OCI-LY1 (cell line): ENCODE results near the gene CNNM4.

Source experiments
- H2AFZ ChIP-seq: fragments of 200-600 bp; sonication (generic), shearing (Covaris generic); 2 replicates; pipeline ENCODE4 v1.6.0; 2014; ENCODE audit warnings: antibody characterized with exemption, mild to moderate bottlenecking, low read length
- H3F3A ChIP-seq: fragments of 200-600 bp; sonication (generic), shearing (Covaris generic); 2 replicates; pipeline ENCODE4 v1.6.0; 2014; ENCODE audit warnings: mild to moderate bottlenecking, antibody characterized with exemption, low read length, moderate library complexity; ENCODE audit not compliant: insufficient read depth
- H3K27ac ChIP-seq: fragments of 200-600 bp; sonication (generic); 2 replicates; pipeline ENCODE4 v1.5.1; 2014; ENCODE audit warnings: low read length, mixed run types, mild to moderate bottlenecking, low read depth; ENCODE audit not compliant: poor library complexity, severe bottlenecking
- H3K27me3 ChIP-seq: fragments of 200-600 bp; sonication (generic); 2 replicates; pipeline ENCODE4 v1.6.0; 2014; ENCODE audit warnings: antibody characterized with exemption, mild to moderate bottlenecking, low read length, moderate library complexity; ENCODE audit not compliant: insufficient read depth
- H3K36me3 ChIP-seq: fragments of 200-600 bp; sonication (generic); 2 replicates; pipeline ENCODE4 v1.6.1; 2014; ENCODE audit warnings: mild to moderate bottlenecking, antibody characterized with exemption, low read length, moderate library complexity, mixed read lengths; ENCODE audit not compliant: insufficient read depth
- H3K4me1 ChIP-seq: fragments of 200-600 bp; sonication (generic); 2 replicates; pipeline ENCODE4 v1.5.1; 2014; ENCODE audit warnings: mild to moderate bottlenecking, low read length, moderate library complexity; ENCODE audit not compliant: insufficient read depth, severe bottlenecking
- H3K4me2 ChIP-seq: fragments of 200-600 bp; sonication (generic), shearing (Covaris generic); 2 replicates; pipeline ENCODE4 v1.6.1; 2014; ENCODE audit warnings: low read length
- H3K4me3 ChIP-seq: fragments of 200-600 bp; sonication (generic); 2 replicates; pipeline ENCODE4 v1.5.1; 2014; ENCODE audit warnings: low read length, low read depth, mild to moderate bottlenecking, mixed read lengths; ENCODE audit not compliant: poor library complexity, severe bottlenecking
- H3K79me2 ChIP-seq: fragments of 200-600 bp; shearing (Covaris generic); 2 replicates; pipeline ENCODE4 v1.6.1; 2016; ENCODE audit warnings: mixed run types, low read length, mixed read lengths; ENCODE audit not compliant: insufficient read depth
- H3K9ac ChIP-seq: fragments of 200-600 bp; sonication (generic), shearing (Covaris generic); 2 replicates; pipeline ENCODE4 v1.6.1; 2014; ENCODE audit warnings: mild to moderate bottlenecking, low read length, mixed read lengths
- H3K9me2 ChIP-seq: fragments of 200-600 bp; sonication (generic), shearing (Covaris generic); 2 replicates; pipeline ENCODE4 v1.6.1; 2014; ENCODE audit warnings: low read depth, mild to moderate bottlenecking, low read length, mixed read lengths
- H3K9me3 ChIP-seq: fragments of 200-600 bp; shearing (Covaris generic); 2 replicates; pipeline ENCODE4 v1.6.1; 2014; ENCODE audit warnings: low read length, mixed read lengths
- H4K20me1 ChIP-seq: fragments of 200-600 bp; sonication (generic), shearing (Covaris generic); 2 replicates; pipeline ENCODE4 v1.6.0; 2016; ENCODE audit warnings: mild to moderate bottlenecking, low read length; ENCODE audit not compliant: insufficient read depth
- EZH2 ChIP-seq: fragments of 200-600 bp; sonication (generic), shearing (Covaris generic); IDR thresholded peaks from 2 replicates; pipeline ENCODE4 v1.8.0; 2017; ENCODE audit warnings: borderline replicate concordance, mixed run types, mild to moderate bottlenecking, antibody characterized with exemption, low read length, moderate library complexity, mixed read lengths
- TF ChIP-seq, protein P1 (sequence below): fragments of 200-600 bp; sonication (generic), shearing (Covaris generic); IDR thresholded peaks from 2 replicates; pipeline ENCODE4 v1.5.1; 2017; ENCODE audit warnings: mild to moderate bottlenecking, antibody characterized with exemption, low read length, moderate library complexity, mixed read lengths

The CNNM4 gene

DNA sequence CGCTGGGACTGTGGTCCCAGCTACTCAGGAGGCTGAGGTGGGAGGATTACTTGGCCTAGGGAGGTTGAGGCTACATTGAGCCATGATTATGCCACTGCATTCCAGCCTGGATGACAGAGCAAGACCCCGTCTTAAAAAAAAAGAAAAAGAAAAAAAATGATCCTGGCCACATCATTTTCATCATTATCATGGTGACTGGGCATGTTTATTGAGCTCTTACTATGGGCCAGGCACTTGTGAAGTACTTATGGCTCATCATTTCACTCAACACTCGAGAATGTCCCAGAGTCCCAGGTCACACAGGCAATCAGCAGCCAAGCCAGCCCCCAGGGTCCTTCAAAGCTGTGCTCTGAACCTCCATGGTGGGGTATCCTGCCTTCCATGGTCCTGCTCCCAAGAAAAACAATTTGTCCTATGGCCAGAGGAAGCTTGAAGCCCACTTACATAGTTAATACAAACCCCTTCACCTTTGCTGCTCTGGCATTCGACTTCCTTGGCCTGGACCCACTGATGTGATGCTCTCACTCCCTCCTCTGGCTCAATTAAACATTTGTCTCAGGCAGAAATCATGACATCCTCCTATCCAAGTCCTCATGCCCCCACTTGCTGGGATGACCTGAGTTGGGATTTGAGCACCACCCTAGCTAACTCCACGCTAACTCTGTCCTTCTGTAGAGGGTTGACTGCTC lies 3.8 kb upstream of the CNNM4 start:
- H3K4me2 ChIP-seq = no peak overlapping the region
- H3K4me3 ChIP-seq = no peak overlapping the region
- no peaks in the 10 kb centered on the region for H3K9me3 ChIP-seq
- no peak overlapping the region for H2AFZ ChIP-seq
- peaks cover 21% of the 10 kb centered on the region for H3K4me1 ChIP-seq
- H3K9me2 ChIP-seq = no peaks in the 10 kb centered on the region
- no peak overlapping the region for H3K9ac ChIP-seq
- H3K27me3 ChIP-seq = no peaks in the 10 kb centered on the region
- no peak for TF ChIP-seq EZH2
- TF ChIP-seq, protein P1, sequence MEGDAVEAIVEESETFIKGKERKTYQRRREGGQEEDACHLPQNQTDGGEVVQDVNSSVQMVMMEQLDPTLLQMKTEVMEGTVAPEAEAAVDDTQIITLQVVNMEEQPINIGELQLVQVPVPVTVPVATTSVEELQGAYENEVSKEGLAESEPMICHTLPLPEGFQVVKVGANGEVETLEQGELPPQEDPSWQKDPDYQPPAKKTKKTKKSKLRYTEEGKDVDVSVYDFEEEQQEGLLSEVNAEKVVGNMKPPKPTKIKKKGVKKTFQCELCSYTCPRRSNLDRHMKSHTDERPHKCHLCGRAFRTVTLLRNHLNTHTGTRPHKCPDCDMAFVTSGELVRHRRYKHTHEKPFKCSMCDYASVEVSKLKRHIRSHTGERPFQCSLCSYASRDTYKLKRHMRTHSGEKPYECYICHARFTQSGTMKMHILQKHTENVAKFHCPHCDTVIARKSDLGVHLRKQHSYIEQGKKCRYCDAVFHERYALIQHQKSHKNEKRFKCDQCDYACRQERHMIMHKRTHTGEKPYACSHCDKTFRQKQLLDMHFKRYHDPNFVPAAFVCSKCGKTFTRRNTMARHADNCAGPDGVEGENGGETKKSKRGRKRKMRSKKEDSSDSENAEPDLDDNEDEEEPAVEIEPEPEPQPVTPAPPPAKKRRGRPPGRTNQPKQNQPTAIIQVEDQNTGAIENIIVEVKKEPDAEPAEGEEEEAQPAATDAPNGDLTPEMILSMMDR = no peak
- no peaks in the 10 kb centered on the region for H3K79me2 ChIP-seq
- no peaks in the 10 kb centered on the region for H3K36me3 ChIP-seq
- H4K20me1 ChIP-seq = no peaks in the 10 kb centered on the region
- no peak overlapping the region for H3K27ac ChIP-seq
- no peaks in the 10 kb centered on the region for H3F3A ChIP-seq

DNA sequence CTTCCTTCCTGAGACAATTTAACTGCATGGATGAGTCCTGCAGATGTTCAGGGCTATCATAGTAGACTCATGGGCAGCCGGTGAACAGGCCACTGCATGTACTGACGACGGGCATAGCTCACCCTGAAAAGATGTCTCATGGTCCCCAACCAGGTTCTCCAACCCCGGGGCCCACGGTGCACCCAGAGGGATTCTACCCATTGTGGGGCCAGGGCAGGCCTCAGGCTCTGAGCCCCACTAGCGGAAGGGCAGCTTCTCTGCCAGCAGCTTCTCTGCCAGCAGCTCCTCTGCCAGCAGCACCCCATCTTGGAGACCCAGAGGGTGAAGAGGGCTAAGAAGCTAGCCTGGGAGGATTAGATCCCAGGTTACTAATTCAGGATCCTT lies 3.2 kb upstream of the CNNM4 start:
- Histone ChIP-seq H3K79me2 (no peaks in the 10 kb centered on the region), H2AFZ (no peak overlapping the region), H3K4me2 (no peak overlapping the region), H3K36me3 (no peaks in the 10 kb centered on the region), H3K27ac (no peak overlapping the region), H3K9me3 (no peaks in the 10 kb centered on the region), H4K20me1 (no peaks in the 10 kb centered on the region), H3K4me3 (no peak overlapping the region), H3K27me3 (no peaks in the 10 kb centered on the region), H3K9me2 (no peaks in the 10 kb centered on the region), H3K9ac (no peak overlapping the region), H3F3A (no peaks in the 10 kb centered on the region), H3K4me1 (peaks cover 27% of the 10 kb centered on the region)
- TF ChIP-seq, protein P1 = no peak
- no peak for TF ChIP-seq EZH2

DNA sequence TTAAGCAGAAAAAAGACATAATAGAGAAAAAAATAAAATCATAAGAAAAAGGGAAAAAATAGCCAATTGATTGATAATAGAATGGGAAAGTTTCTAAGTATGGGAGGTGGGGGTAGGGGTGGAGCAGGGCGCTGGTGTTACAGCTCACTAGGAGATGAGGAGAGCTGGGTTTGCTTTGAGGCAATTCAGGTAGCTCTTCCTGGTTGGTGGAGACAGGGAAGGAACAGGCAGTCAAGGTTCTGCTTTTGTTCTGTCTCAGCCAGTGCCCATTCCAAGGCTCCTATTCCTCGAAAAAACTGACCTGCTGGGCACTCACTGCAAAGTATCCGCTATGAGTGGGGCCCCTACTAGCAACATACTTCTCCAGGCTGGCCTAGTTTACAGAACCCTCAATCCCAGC lies 1.7 kb upstream of the CNNM4 start:
- Histone ChIP-seq H3K4me1 (peaks cover 42% of the 10 kb centered on the region), H3K27me3 (no peaks in the 10 kb centered on the region), H3K27ac (no peak overlapping the region), H3K9me2 (no peaks in the 10 kb centered on the region), H2AFZ (no peak overlapping the region), H3K9me3 (no peaks in the 10 kb centered on the region), H3K79me2 (no peaks in the 10 kb centered on the region), H3F3A (no peaks in the 10 kb centered on the region), H4K20me1 (no peaks in the 10 kb centered on the region), H3K36me3 (no peaks in the 10 kb centered on the region), H3K9ac (no peak overlapping the region), H3K4me2 (no peak overlapping the region), H3K4me3 (no peak overlapping the region)
- TF ChIP-seq EZH2 = no peak
- TF ChIP-seq, protein P1 = no peak
